ENCODE measurements around the gene GSTM3. TPM values are rescaled to one million over a fixed set of nuclear protein-coding genes. Genes with fewer than 3 reads are reported as not detected.

GSTM3 gene
- total RNA-seq, 4 donors from 2014 or later: 16.3 to 72.6 (median 32.4) TPM

DNA sequence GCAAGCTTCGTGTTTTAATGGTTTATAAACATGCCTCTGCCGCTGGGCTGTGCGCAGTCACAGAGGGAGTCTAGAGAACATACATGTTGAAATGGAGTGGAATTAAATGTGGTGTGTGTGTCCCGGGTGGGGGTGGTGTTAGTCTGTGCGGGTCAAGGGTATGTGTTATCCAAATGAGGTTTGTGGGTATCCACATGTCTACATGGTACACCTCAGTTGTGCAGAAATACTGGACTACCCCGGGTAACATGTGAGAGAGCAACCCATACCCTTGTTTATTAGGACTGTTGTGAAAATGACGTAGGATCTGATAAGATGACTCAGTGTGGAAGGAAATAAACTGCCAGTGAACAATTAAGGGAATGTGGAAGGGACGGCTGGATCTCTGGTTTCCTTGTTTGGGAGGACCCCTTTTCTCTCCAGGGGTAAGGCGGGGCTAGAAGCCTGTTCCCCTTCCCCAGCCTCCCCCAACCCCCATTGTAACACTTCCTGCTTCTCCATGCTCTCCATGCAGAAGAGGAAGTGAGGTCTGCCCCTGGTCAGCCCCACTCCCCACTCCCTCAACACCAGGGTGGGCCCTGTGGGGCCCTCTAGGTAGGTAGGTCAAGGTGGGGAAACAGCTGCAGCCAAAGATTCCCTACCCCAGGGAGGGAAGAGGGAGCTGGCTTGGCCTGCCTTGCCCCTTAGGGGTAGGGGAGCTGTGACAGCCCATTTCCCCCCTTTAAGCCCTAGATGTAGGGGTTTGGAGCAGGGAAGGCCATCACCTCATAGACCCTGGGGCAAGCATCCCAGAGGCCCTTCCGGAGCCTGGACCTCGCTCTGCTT is 22.2 kb upstream of the GSTM3 start:
- Histone ChIP-seq H3K27ac (peak overlapping the region in 3 of 4 donors; percentile 93 to 94 (median 94)), H3K4me1 (peaks cover 0 to 51% (median 0%) of the 10 kb centered on the region in 4 donors), H3K4me3 (peak overlapping the region in 3 of 4 donors; percentile 50 to 66 (median 62)), H3K9me3 (no peaks in the 10 kb centered on the region), H3K36me3 (peaks cover 0 to 28% (median 0%) of the 10 kb centered on the region in 3 donors), H3K27me3 (no peaks in the 10 kb centered on the region)
- TF ChIP-seq POLR2A (IDR thresholded peaks at IDR 0.05): peak; percentile 25 to 69
- TF ChIP-seq, protein P1, sequence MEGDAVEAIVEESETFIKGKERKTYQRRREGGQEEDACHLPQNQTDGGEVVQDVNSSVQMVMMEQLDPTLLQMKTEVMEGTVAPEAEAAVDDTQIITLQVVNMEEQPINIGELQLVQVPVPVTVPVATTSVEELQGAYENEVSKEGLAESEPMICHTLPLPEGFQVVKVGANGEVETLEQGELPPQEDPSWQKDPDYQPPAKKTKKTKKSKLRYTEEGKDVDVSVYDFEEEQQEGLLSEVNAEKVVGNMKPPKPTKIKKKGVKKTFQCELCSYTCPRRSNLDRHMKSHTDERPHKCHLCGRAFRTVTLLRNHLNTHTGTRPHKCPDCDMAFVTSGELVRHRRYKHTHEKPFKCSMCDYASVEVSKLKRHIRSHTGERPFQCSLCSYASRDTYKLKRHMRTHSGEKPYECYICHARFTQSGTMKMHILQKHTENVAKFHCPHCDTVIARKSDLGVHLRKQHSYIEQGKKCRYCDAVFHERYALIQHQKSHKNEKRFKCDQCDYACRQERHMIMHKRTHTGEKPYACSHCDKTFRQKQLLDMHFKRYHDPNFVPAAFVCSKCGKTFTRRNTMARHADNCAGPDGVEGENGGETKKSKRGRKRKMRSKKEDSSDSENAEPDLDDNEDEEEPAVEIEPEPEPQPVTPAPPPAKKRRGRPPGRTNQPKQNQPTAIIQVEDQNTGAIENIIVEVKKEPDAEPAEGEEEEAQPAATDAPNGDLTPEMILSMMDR (IDR thresholded peaks at IDR 0.05): no peak
- peak; percentile 9 to 62 (median 54) for DNase-seq

DNA sequence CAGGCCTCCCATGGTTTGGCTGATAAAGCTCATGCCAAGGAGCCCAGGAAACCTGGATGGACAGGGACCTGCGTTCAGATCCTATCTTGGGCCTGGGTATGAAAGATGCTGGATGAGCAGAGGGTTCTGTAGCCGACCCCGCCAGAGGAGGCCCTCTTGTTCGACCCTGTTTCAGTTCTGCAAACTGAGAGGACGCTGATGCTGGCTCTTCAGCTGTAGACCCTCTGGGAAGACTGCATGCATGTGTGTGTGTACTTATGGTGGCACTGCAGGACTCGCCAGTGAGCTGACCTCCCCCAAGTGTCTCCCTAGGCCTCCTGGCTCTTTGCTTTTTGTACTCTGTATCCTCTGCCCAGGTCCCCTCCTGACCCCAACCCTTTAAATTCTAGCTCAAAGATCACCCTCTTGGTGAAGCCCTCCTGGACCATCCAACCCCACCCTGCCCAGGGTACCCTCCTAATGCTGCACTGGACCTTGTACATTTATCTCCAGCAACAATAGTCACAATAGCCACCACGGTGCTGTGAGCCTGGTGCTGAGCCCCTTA is 21.3 kb upstream of the GSTM3 start:
- peaks cover 0 to 43% (median 0%) of the 10 kb centered on the region in 4 donors for H3K4me1 ChIP-seq
- H3K27me3 ChIP-seq: no peaks in the 10 kb centered on the region
- peaks cover 0 to 37% (median 0%) of the 10 kb centered on the region in 3 donors for H3K36me3 ChIP-seq
- peak overlapping the region in 3 of 4 donors; percentile 50 to 66 (median 62) for H3K4me3 ChIP-seq
- DNase-seq: peak in 2 of 3 donors; percentile 24 to 33
- TF ChIP-seq POLR2A (IDR thresholded peaks at IDR 0.05): no peak
- TF ChIP-seq, protein P1 (IDR thresholded peaks at IDR 0.05): no peak
- H3K9me3 ChIP-seq: no peaks in the 10 kb centered on the region
- peak overlapping the region in 3 of 4 donors; percentile 93 to 94 (median 94) for H3K27ac ChIP-seq

DNA sequence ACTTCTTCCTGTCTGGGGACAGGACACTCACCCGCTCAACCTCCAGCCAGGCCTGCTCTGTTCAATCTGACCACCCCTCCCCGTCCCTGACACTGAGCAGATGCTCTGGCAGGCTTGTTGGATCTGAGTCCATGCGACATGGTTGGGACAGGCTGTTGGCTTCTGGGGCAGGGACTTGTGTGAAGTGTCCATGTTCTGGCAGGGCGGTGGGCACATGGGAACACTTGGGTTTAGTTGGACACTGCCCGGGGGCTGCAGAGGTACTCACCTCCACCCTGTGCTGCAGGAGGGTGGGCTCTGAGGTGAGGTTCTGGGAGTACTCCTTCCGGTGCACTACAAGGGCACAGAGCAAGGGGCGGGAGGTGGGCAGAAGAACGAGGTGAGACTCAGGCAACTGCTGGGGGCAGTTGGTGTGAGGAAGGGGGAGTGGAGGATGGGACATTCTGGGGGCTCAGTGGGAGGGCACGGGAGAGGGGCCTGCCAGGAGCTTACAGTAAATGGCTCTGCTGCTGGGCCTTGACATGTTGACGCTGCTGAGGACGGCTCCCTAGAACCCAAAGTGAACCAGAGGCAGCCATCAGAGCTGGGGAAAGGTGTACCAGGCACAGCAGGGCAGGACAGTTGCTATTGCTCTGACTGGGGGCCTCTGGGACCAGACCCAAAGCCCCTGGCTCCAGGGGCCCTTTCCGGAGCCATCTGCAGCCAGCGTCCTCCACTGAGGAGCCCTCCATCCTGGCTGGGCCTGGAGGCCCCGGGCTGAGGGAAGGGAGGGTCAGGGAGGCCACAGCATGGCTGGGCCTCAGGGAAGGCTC is 20.6 kb upstream of the GSTM3 start:
- Histone ChIP-seq H3K36me3 (peaks cover 0 to 44% (median 0%) of the 10 kb centered on the region in 3 donors), H3K27me3 (no peaks in the 10 kb centered on the region), H3K4me1 (peaks cover 0 to 41% (median 0%) of the 10 kb centered on the region in 4 donors), H3K4me3 (peak overlapping the region in 2 of 4 donors; percentile 62 to 66), H3K27ac (peak overlapping the region in 1 of 4 donors; percentile 94), H3K9me3 (no peaks in the 10 kb centered on the region)
- peak in 2 of 3 donors; percentile 41 to 44 for DNase-seq
- no peak for TF ChIP-seq POLR2A (IDR thresholded peaks at IDR 0.05)
- TF ChIP-seq, protein P1 (IDR thresholded peaks at IDR 0.05): no peak

DNA sequence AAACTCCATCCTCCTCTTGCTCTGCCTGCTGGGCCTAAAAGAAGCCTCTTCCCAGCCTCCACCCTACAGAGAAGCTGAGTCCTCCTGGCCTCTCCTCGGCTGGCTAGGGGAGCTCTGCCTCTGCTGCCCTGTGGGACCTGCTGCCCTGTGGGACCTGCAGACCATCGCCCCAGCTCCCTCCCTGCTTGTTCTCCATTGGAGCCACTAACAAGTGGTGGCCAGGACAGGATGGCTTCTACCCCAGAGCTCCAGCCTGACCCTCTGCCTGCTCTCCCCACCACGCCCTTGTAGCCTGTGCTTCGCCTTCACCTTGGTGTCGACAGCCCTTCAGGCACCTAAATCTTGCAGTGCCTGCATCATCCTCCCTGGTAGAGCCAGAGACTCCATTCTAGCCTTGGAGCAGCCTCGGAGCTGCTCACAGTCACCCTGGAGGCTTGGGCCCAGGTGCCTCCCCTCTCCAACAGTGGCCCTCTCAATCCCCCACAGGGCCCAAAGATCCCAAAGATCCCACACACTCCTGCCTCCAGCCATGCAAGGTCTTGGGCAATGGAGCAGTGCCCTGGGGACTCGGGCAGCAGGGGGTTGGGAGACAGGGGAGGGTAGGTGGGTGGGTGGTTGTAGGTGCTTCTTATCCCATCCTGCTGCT is 19.9 kb upstream of the GSTM3 start:
- peak in 2 of 3 donors; percentile 43 to 44 for DNase-seq
- Histone ChIP-seq H3K4me3 (peak overlapping the region in 2 of 4 donors; percentile 62 to 66), H3K27me3 (no peaks in the 10 kb centered on the region), H3K9me3 (no peaks in the 10 kb centered on the region), H3K4me1 (peaks cover 0 to 35% (median 0%) of the 10 kb centered on the region in 4 donors), H3K27ac (peak overlapping the region in 1 of 4 donors; percentile 94), H3K36me3 (peaks cover 0 to 51% (median 0%) of the 10 kb centered on the region in 3 donors)
- TF ChIP-seq, protein P1 (IDR thresholded peaks at IDR 0.05): no peak
- TF ChIP-seq POLR2A (IDR thresholded peaks at IDR 0.05): no peak
